Esophagus squamous epithelium (tissue), 4 donors: ENCODE measurements around the gene FAM186B.

Experiments
- POLR2A ChIP-seq, 4 donors: fragments of 450-650 bp; IDR thresholded peaks; one replicate each; pipeline ENCODE4 v1.6.1; 2017; ENCODE audit warnings: antibody characterized with exemption in 4 of 4, mild to moderate bottlenecking in 4 of 4, moderate library complexity in 3 of 4
- TF ChIP-seq, protein P1 (sequence below), 6 experiments: fragments of 450-650 bp in 4 of 6; fragments of 200-600 bp in 2 of 6; sonication (generic) in 2 of 6; IDR thresholded peaks; one replicate each; pipeline ENCODE4 v1.5.1; 2016 to 2019; ENCODE audit warnings: antibody characterized with exemption in 6 of 6, mild to moderate bottlenecking in 4 of 6, moderate library complexity in 4 of 6

GRCh38 chr12:49651855-49652254 lies 46.4 kb upstream of the FAM186B start:
- TF ChIP-seq, protein P1, sequence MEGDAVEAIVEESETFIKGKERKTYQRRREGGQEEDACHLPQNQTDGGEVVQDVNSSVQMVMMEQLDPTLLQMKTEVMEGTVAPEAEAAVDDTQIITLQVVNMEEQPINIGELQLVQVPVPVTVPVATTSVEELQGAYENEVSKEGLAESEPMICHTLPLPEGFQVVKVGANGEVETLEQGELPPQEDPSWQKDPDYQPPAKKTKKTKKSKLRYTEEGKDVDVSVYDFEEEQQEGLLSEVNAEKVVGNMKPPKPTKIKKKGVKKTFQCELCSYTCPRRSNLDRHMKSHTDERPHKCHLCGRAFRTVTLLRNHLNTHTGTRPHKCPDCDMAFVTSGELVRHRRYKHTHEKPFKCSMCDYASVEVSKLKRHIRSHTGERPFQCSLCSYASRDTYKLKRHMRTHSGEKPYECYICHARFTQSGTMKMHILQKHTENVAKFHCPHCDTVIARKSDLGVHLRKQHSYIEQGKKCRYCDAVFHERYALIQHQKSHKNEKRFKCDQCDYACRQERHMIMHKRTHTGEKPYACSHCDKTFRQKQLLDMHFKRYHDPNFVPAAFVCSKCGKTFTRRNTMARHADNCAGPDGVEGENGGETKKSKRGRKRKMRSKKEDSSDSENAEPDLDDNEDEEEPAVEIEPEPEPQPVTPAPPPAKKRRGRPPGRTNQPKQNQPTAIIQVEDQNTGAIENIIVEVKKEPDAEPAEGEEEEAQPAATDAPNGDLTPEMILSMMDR (IDR thresholded peaks at IDR 0.05) = no peak
- TF ChIP-seq POLR2A (IDR thresholded peaks at IDR 0.05) = no peak
